Keratinocyte (primary cell): ENCODE measurements around the gene FHAD1.

Experiments used
- EZH2 ChIP-seq: IDR thresholded peaks from one replicate; pipeline ENCODE4 v1.6.1; 2012; ENCODE audit warnings: inconsistent platforms, mild to moderate bottlenecking, low read length, moderate library complexity
- TF ChIP-seq, protein P1 (sequence below), 3 experiments: IDR thresholded peaks in 1 of 3; conservative IDR thresholded peaks in 1 of 3; optimal IDR thresholded peaks in 1 of 3; 2 replicates in 2 of 3; 3 replicates in 1 of 3; pipeline versions ENCODE3 to v1.5.1; 2011; ENCODE audit warnings: low read length in 3 of 3, mild to moderate bottlenecking in 3 of 3, moderate library complexity in 2 of 3, control low read depth in 1 of 3, inconsistent platforms in 1 of 3; ENCODE audit not compliant: insufficient read depth in 2 of 3; ENCODE audit errors: extremely low read depth in 1 of 3

DNA sequence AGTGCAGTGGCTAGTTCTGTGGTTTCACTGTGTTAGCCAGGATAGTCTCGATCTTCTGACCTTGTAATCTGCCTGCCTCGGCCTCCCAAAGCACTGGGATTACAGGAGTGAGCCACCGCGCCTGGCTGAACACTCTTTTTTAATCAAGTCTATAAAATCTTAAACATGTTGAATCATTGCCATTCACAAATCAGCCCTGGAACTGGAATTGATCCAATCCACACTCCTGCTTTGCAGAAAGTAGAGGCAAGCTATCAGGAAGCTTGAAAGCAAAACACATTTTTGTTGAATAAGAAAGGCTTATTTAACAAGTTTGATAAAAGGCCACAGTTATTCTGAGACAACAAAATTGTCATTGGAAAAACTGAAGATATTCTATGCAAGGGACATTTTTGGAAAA is 144.3 kb downstream of the FHAD1 start:
- TF ChIP-seq, protein P1, sequence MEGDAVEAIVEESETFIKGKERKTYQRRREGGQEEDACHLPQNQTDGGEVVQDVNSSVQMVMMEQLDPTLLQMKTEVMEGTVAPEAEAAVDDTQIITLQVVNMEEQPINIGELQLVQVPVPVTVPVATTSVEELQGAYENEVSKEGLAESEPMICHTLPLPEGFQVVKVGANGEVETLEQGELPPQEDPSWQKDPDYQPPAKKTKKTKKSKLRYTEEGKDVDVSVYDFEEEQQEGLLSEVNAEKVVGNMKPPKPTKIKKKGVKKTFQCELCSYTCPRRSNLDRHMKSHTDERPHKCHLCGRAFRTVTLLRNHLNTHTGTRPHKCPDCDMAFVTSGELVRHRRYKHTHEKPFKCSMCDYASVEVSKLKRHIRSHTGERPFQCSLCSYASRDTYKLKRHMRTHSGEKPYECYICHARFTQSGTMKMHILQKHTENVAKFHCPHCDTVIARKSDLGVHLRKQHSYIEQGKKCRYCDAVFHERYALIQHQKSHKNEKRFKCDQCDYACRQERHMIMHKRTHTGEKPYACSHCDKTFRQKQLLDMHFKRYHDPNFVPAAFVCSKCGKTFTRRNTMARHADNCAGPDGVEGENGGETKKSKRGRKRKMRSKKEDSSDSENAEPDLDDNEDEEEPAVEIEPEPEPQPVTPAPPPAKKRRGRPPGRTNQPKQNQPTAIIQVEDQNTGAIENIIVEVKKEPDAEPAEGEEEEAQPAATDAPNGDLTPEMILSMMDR (optimal IDR thresholded peaks at IDR 0.05 in 1 of 3, IDR thresholded peaks at IDR 0.05 in 1 of 3, conservative IDR thresholded peaks at IDR 0.05 in 1 of 3; ENCODE audit: extremely low read depth in 1 of 3, insufficient read depth in 2 of 3, low read length in 3 of 3), result no peak
- no peak for TF ChIP-seq EZH2
